HUES64 (cell line): Measurements from ENCODE around the gene FAM149A.

Experiments used
- H3K27ac ChIP-seq: 2 replicates; pipeline ENCODE4 v1.7.0; 2013; ENCODE audit warnings: low read depth, low read length, inconsistent platforms
- H3K27me3 ChIP-seq: 2 replicates; pipeline ENCODE4 v1.6.1; 2013; ENCODE audit warnings: mild to moderate bottlenecking, low read length; ENCODE audit not compliant: insufficient read depth
- H3K36me3 ChIP-seq: 2 replicates; pipeline ENCODE4 v1.6.1; 2013; ENCODE audit warnings: mild to moderate bottlenecking, low read length; ENCODE audit not compliant: insufficient read depth
- H3K4me1 ChIP-seq: 2 replicates; pipeline ENCODE4 v1.6.1; 2013; ENCODE audit warnings: mild to moderate bottlenecking, low read length, moderate library complexity; ENCODE audit not compliant: insufficient read depth
- H3K4me3 ChIP-seq: 2 replicates; pipeline ENCODE4 v1.5.1; 2013; ENCODE audit warnings: mild to moderate bottlenecking, low read length, moderate library complexity
- H3K9ac ChIP-seq: 2 replicates; pipeline ENCODE4 v1.6.1; 2013; ENCODE audit warnings: mild to moderate bottlenecking, low read depth, low read length
- H3K9me3 ChIP-seq: 2 replicates; pipeline ENCODE4 v1.6.1; 2013; ENCODE audit warnings: low read depth, low read length; ENCODE audit not compliant: insufficient read depth
- WGBS: fragments of 150-250, 120-280 bp; methylation state at CpG from one replicate; pipeline ENCODE4 v1.1.7; 2013; ENCODE audit warnings: missing lambda C conversion rate; 5-methylcytosine and 5-hydroxymethylcytosine counted together

The FAM149A gene

DNA sequence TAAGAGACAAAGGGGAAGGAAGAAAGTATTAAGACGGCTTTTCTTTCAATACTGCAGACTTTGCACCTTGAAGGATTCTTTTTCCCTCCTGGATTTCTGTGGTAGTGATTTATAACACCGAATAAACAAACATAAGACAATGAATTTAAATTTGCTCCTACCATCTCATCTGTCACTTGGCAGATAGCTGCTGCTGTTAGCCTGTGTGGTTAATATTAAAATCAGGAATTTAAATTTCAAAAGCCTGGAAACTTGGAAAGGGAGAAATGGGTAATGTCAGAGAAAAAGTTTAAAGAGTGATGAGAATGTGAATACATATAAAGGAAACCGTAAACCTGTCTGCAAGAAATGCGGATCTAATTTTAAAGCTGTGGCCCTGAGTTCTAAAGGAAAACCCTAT, 3.4 kb downstream of the FAM149A start:
- Histone ChIP-seq H3K4me3 (no peak overlapping the region), H3K27ac (no peak overlapping the region), H3K9me3 (no peaks in the 10 kb centered on the region), H3K36me3 (no peaks in the 10 kb centered on the region), H3K9ac (no peak overlapping the region), H3K27me3 (peaks cover 35% of the 10 kb centered on the region), H3K4me1 (peaks cover 12% of the 10 kb centered on the region)
- 70% methylated on average over 2 of the region's 4 CpGs for WGBS

DNA sequence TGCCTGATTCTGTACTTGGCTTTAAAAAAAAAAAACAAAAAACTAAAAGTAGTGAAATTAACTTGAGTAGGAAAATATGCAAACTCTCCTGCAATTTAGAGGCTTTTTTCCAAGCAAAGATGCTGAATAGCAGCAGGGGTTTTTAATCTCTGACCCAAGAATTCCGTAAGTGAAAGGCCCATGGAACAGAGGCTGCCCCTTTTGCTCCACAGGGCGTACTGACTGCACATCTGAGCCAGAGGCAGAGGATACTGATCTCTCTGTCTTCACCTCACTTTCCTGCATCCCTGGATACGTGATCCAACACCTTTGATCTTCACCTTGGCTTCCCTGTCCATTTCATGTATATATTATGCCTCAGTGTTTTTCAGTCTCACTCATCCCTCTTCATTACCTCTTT, 3.9 kb downstream of the FAM149A start:
- H3K9ac ChIP-seq = no peak overlapping the region
- H3K27ac ChIP-seq = no peak overlapping the region
- H3K27me3 ChIP-seq = peaks cover 31% of the 10 kb centered on the region
- no peaks in the 10 kb centered on the region for H3K9me3 ChIP-seq
- H3K4me1 ChIP-seq = peaks cover 12% of the 10 kb centered on the region
- WGBS = 70% methylated on average over 3 of the region's 3 CpGs
- no peaks in the 10 kb centered on the region for H3K36me3 ChIP-seq
- no peak overlapping the region for H3K4me3 ChIP-seq

DNA sequence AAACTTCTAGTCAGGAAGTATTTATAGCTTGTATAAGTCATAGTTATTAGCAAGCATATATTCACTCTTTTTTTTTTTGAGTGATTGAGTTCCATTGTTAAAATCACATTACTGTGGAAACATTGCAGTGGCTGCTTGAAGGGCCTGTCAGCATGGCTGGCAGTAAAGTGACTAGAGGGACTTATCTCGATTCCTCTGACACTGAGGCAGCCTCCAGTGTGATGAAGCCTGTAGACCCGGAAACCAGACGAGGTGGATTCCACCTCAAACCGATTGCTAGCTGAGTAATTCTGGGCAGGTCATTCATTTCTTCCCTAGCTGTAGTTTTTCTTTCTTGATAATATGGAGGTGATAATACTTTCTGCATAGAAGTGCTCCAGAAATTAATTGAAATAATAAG, 4.7 kb downstream of the FAM149A start:
- Histone ChIP-seq H3K36me3 (no peaks in the 10 kb centered on the region), H3K9me3 (no peaks in the 10 kb centered on the region), H3K9ac (no peak overlapping the region), H3K4me3 (no peak overlapping the region), H3K4me1 (peaks cover 12% of the 10 kb centered on the region), H3K27ac (no peak overlapping the region), H3K27me3 (peaks cover 22% of the 10 kb centered on the region)
- WGBS = 95% methylated on average over 4 of the region's 4 CpGs

DNA sequence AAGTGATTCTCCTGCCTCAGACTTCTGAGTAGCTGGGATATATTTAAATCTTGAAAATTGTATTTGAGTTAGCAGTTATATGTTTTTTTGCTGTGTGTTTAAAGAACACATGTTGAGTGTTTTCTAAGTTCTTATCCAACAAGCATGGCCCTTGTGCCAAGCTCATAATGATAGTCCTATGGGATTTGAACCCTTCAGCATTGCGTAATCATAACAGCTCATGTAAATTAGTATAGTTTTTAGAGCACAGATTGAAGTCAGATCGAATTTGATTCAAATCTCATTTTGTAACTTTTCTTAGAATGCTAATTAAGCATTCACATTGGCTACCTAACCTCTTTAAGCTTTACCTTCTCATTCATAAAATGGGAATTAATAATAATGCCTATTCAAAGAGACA, 12.2 kb downstream of the FAM149A start:
- peaks cover 2% of the 10 kb centered on the region; the same call in 1 of the 2 replicates for H3K27me3 ChIP-seq
- no peak overlapping the region for H3K27ac ChIP-seq
- no peak overlapping the region for H3K9ac ChIP-seq
- no peaks in the 10 kb centered on the region for H3K9me3 ChIP-seq
- no peaks in the 10 kb centered on the region for H3K36me3 ChIP-seq
- WGBS = 100% methylated on average over 2 of the region's 2 CpGs
- peaks cover 8% of the 10 kb centered on the region for H3K4me1 ChIP-seq
- H3K4me3 ChIP-seq = no peak overlapping the region

DNA sequence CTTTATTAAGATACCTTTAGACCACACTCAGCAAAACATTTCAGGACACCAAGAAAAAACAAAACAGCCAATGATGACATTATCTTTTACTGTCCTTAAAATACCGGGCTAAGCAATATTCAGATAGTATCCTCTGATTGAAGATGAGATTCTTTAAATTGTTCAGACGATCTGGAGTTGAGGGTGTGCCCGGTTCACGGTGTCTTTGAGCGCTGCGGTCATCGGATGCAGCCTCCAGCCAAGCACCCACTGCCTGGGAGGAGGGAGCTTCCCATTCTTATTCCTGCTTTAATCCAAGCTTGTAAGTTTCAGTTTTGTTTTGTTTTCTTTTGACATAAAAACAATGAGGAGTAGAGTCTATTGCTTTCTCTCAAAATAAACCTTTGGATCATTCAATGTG, 14.1 kb downstream of the FAM149A start:
- H3K27me3 ChIP-seq = peaks cover 2% of the 10 kb centered on the region; the same call in 1 of the 2 replicates
- no peaks in the 10 kb centered on the region for H3K9me3 ChIP-seq
- H3K36me3 ChIP-seq = no peaks in the 10 kb centered on the region
- 67% methylated on average over 7 of the region's 7 CpGs for WGBS
- no peak overlapping the region for H3K4me3 ChIP-seq
- no peak overlapping the region for H3K9ac ChIP-seq
- peaks cover 8% of the 10 kb centered on the region for H3K4me1 ChIP-seq
- H3K27ac ChIP-seq = no peak overlapping the region

DNA sequence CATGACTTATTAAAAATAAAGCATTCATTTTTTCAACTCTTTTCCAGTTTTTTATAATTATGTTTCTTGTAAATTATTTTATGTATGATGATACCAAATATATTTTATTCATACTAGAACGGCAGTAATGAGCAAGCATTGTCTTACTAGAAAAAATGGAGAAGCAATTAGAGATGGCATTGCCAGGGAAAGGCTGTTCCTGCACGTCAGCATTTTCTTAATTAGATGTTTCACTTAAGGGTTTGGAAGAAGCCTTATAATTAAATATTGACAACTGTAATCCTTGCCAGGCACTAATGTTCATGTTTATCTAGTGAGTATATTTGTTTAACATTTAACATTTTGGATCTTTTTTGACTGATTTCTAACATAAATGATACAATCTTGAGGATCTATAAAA, 16.6 kb downstream of the FAM149A start:
- Histone ChIP-seq H3K27ac (no peak overlapping the region), H3K9ac (no peak overlapping the region), H3K9me3 (no peaks in the 10 kb centered on the region), H3K4me3 (no peak overlapping the region), H3K27me3 (peaks cover 2% of the 10 kb centered on the region; the same call in 1 of the 2 replicates), H3K36me3 (no peaks in the 10 kb centered on the region), H3K4me1 (peaks cover 8% of the 10 kb centered on the region)
- WGBS = 100% methylated on average over 2 of the region's 2 CpGs

DNA sequence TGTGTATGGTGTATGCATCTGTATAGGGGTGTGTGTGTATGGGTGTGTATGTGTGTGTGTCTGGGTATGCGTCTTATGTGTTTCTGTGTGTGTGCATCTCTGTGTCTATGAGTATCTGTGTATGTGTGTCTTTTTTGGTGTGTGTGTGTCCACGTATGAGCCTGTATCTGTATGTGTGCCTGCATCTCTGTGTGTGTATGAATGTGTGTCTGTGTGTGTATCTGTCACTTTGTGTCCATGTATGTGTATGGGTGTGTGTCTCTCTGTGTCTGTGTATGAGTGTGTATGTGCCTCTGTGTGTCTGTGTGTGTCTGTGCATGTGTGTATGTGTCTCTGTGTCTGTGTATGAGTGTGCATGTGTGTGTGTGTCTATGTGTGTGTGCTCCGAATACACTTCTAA, 24.3 kb downstream of the FAM149A start:
- Histone ChIP-seq H3K27me3 (no peaks in the 10 kb centered on the region), H3K36me3 (no peaks in the 10 kb centered on the region), H3K4me1 (peaks cover 20% of the 10 kb centered on the region; the same call in 1 of the 2 replicates), H3K9ac (no peak overlapping the region), H3K9me3 (no peaks in the 10 kb centered on the region), H3K27ac (no peak overlapping the region), H3K4me3 (no peak overlapping the region)
- WGBS = 93% methylated on average over 2 of the region's 3 CpGs

DNA sequence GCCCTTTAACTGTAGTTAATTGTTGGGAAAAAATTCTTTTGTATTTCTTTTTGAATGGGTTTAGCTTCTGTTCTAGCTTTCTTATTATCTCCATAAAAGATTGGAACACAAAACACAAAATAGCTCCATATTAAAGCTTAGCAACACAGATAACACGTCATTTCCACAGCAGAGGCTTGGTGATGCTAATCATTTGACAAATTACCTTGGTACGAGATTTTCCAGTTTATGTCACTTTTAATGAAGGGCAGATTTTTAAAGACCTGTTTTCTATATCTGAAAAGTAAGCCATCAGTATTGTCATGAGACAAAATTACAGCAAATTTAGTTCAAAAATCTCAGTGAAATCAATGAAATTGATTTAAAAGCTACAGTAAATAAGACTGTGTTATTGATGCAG, 27.4 kb downstream of the FAM149A start:
- H3K27me3 ChIP-seq = no peaks in the 10 kb centered on the region
- 90% methylated on average over 2 of the region's 2 CpGs for WGBS
- no peaks in the 10 kb centered on the region for H3K36me3 ChIP-seq

DNA sequence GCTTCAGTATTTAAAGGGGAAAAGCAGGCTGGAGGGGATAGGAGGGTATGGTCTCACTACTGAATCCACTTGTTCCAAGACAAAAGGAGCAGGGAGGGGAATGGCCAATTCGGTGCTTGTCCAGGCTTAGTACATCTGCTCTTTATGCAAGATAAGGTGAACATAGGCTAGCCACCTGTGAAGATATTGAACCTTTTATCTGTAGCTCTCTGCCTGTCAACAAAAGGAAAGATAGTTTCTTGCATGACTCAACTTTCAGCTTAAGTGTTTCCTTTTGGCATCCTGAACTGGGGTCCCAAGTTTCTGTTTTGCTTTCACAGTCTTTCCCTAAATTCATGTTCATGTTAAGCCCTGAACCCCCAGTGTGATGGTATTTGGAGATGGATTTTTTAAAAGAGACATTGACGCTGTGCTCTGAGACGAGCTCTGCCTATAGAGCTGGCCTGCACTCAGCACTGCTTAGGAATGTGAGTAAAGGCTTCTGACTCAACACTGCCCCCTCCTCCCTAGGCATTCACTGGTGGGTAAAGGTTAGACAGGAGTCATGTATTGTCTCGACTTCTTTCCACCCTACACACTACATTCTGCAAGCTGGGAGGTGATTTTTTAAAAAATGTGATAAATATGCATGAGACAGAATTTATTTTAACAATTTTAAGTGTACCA, 28.2 kb downstream of the FAM149A start:
- Histone ChIP-seq H3K4me1 (peaks cover 20% of the 10 kb centered on the region; the same call in 1 of the 2 replicates), H3K27ac (0 out of 2 replicates have a peak overlapping the region, but pooled peaks have one; percentile 2), H3K36me3 (no peaks in the 10 kb centered on the region), H3K9me3 (no peaks in the 10 kb centered on the region), H3K9ac (no peak overlapping the region), H3K4me3 (no peak overlapping the region), H3K27me3 (no peaks in the 10 kb centered on the region)
- WGBS = 13% methylated on average over 3 of the region's 4 CpGs

More for the DNA sequence above, 27.4 kb downstream of the FAM149A start:
- Histone ChIP-seq H3K27ac (no peak overlapping the region), H3K4me1 (peaks cover 20% of the 10 kb centered on the region; the same call in 1 of the 2 replicates), H3K9ac (no peak overlapping the region), H3K9me3 (no peaks in the 10 kb centered on the region), H3K4me3 (no peak overlapping the region)

DNA sequence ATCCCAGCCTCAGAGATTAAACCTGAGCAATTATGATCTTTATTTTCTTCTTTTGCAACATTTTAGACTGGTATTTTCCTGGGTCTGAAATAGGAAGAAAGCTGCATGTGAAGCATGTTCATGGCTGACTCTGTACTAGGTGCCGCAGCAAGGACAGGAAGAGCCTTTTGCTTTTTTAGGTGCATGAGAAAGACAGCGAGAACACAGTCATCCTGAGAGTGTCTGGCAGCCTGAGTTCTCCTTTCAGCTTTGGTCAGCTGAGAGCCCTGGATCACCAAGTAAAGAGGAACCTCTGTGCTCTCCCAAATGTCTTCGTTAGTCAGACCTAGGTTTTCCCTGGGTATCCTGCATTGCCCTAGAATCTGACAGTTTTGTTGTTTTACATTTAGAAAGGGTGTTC, 29.8 kb downstream of the FAM149A start:
- 89% methylated on average over 3 of the region's 3 CpGs for WGBS
- no peaks in the 10 kb centered on the region for H3K9me3 ChIP-seq
- H3K9ac ChIP-seq = no peak overlapping the region
- H3K4me1 ChIP-seq = peaks cover 20% of the 10 kb centered on the region; the same call in 1 of the 2 replicates
- no peak overlapping the region for H3K4me3 ChIP-seq
- H3K27ac ChIP-seq = no peak overlapping the region
- no peaks in the 10 kb centered on the region for H3K27me3 ChIP-seq
- no peaks in the 10 kb centered on the region for H3K36me3 ChIP-seq

DNA sequence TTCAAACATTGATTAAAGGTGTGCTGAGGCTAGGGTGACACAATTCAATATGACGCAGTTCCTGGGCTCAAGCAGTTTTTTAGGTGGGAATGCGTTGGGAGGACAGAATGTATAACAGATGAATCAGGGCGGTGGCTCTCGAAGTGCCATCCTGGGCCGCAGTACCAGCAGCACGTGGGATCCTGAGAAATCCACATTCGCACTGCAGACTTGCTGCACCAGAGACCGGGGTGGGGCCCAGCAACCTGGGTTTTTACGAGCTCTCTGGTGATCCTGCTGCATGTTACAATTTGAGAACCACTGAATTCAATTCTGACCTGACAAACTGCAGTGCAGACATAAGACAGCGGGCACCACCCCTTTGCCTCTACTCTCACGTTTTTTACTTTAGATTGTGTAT, 30.4 kb downstream of the FAM149A start:
- Histone ChIP-seq H3K9me3 (no peaks in the 10 kb centered on the region), H3K9ac (no peak overlapping the region), H3K4me1 (peaks cover 20% of the 10 kb centered on the region; the same call in 1 of the 2 replicates), H3K36me3 (no peaks in the 10 kb centered on the region), H3K4me3 (no peak overlapping the region), H3K27ac (no peak overlapping the region), H3K27me3 (no peaks in the 10 kb centered on the region)
- 94% methylated on average over 11 of the region's 11 CpGs for WGBS
